ENCODE measurements around the gene ROMO1. TPM values are rescaled to one million over a fixed set of nuclear protein-coding genes. Genes with fewer than 3 reads are reported as not detected.

The ROMO1 gene
- total RNA-seq: 100 to 1,000 TPM; 148 to 151 TPM
- long read RNA-seq, transcript ROMO1-203 (3 exons, 422 nt): major isoform, 26 of 42 reads
- long read RNA-seq, transcript ROMO1-204 (3 exons, 498 nt): minor isoform, 13 of 42 reads
- long read RNA-seq, partial matches to known transcripts: 0 of 42 reads
- long read RNA-seq, other reads (novel, unspliced or antisense): 0 of 42 reads

GRCh38 chr20:35699127-35699956 lies at the start of gene ROMO1, which contains the start of gene NFS1:
TSS of gene ROMO1 (plus strand) at chr20:35699405. CDS start at chr20:35699633, 228 bp downstream.
TSS of gene NFS1 (minus strand) at chr20:35699352. CDS start at chr20:35699288, 64 bp downstream.
- DNase-seq (peak; percentile 76 to 89), ATAC-seq (peak; percentile 88)
- intact Hi-C loops (cut with DNase I, micrococcal nuclease): no loop called here

GRCh38 chr20:35650632-35651031 lies 48.6 kb upstream of the ROMO1 start:
- DNase-seq (no peak), ATAC-seq (no peak)
- intact Hi-C loops (cut with DNase I, micrococcal nuclease): no loop called here

- intact Hi-C loops (cut with DNase I, micrococcal nuclease): no loop called here
- ATAC-seq: no peak
- DNase-seq: no peak
Measured at GRCh38 chr20:35651958-35652357, 47.2 kb upstream of the ROMO1 start.

- ATAC-seq: no peak
- no peak for DNase-seq
- intact Hi-C loops (cut with DNase I, micrococcal nuclease): no loop called here
Measured at GRCh38 chr20:35652641-35653429, 46.4 kb upstream of the ROMO1 start.

GRCh38 chr20:35653430-35653734 lies 45.8 kb upstream of the ROMO1 start:
- no peak for DNase-seq
- intact Hi-C loops (cut with DNase I, micrococcal nuclease): no loop called here
- ATAC-seq: no peak

- intact Hi-C loops (cut with DNase I, micrococcal nuclease): no loop called here
- ATAC-seq (no peak), DNase-seq (no peak)
Measured at GRCh38 chr20:35653893-35654292, 45.3 kb upstream of the ROMO1 start.

- DNase-seq (no peak), ATAC-seq (no peak)
- intact Hi-C loops (cut with DNase I, micrococcal nuclease): no loop called here
Measured at GRCh38 chr20:35654415-35654814, 44.8 kb upstream of the ROMO1 start.

- intact Hi-C loops (cut with DNase I, micrococcal nuclease): no loop called here
- DNase-seq: no peak
- peak; percentile 12 for ATAC-seq
Measured at GRCh38 chr20:35657271-35657670, 41.9 kb upstream of the ROMO1 start.

- DNase-seq (no peak), ATAC-seq (no peak)
- intact Hi-C loops (cut with DNase I, micrococcal nuclease): no loop called here
Measured at GRCh38 chr20:35660122-35660937, 38.9 kb upstream of the ROMO1 start.

GRCh38 chr20:35661053-35661452 lies 38.2 kb upstream of the ROMO1 start:
- ATAC-seq (no peak), DNase-seq (no peak)
- intact Hi-C loops (cut with DNase I, micrococcal nuclease): no loop called here

GRCh38 chr20:35661908-35662307 lies 37.3 kb upstream of the ROMO1 start:
- DNase-seq (no peak), ATAC-seq (no peak)
- intact Hi-C loops (cut with DNase I, micrococcal nuclease): no loop called here

GRCh38 chr20:35662551-35662950 lies 36.7 kb upstream of the ROMO1 start:
- ATAC-seq (no peak), DNase-seq (no peak)
- intact Hi-C loops (cut with DNase I, micrococcal nuclease): no loop called here

GRCh38 chr20:35663516-35664465 lies 35.4 kb upstream of the ROMO1 start:
- ATAC-seq (peak; percentile 58), DNase-seq (peak; percentile 63)
- intact Hi-C loops (cut with DNase I, micrococcal nuclease): no loop called here

- DNase-seq: peak; percentile 92 to 93
- peak; percentile 93 for ATAC-seq
- intact Hi-C loops (cut with DNase I, micrococcal nuclease): no loop called here
Measured at GRCh38 chr20:35664466-35665206, 34.6 kb upstream of the ROMO1 start, which contains the start of the genes CPNE1 and RBM12. TSS of gene CPNE1 (minus strand) at chr20:35664900. CDS start at chr20:35632923, 31,977 bp downstream. TSS of gene RBM12 (minus strand) at chr20:35664900. CDS start at chr20:35655322, 9,578 bp downstream.

- DNase-seq: no peak
- intact Hi-C loops (cut with DNase I, micrococcal nuclease): no loop called here
- ATAC-seq: no peak
Measured at GRCh38 chr20:35665949-35666288, 33.3 kb upstream of the ROMO1 start.

GRCh38 chr20:35669221-35669620 lies 30.0 kb upstream of the ROMO1 start:
- intact Hi-C loops (cut with DNase I, micrococcal nuclease): no loop called here
- no peak for DNase-seq
- no peak for ATAC-seq

GRCh38 chr20:35669681-35670080 lies 29.5 kb upstream of the ROMO1 start:
- intact Hi-C loops (cut with DNase I, micrococcal nuclease): no loop called here
- no peak for DNase-seq
- ATAC-seq: no peak
